T-helper 2 cell (primary cell): ENCODE data around the gene NUDT21.
A peak's percentile ranks its signal among the peaks of the same experiment; 100 is the strongest.
"Not testable (repeated sequence)": the region's sequence is repeated elsewhere in the genome, so short reads cannot be mapped to it uniquely, and the experiment has no call there.

Source experiments
- DNase-seq, 5 experiments: peaks; one replicate each; pipeline versions ENCODE4 v3.0.0 to v3.0.0-alpha.2; 2012 to 2022
- total RNA-seq, 2 donors: gene quantifications; one replicate each; lab custom pipeline; 2026; lab: John Stamatoyannopoulos, UW

Gene NUDT21
- 25.3 to 26.7 reads per million in 2 donors for total RNA-seq

DNA sequence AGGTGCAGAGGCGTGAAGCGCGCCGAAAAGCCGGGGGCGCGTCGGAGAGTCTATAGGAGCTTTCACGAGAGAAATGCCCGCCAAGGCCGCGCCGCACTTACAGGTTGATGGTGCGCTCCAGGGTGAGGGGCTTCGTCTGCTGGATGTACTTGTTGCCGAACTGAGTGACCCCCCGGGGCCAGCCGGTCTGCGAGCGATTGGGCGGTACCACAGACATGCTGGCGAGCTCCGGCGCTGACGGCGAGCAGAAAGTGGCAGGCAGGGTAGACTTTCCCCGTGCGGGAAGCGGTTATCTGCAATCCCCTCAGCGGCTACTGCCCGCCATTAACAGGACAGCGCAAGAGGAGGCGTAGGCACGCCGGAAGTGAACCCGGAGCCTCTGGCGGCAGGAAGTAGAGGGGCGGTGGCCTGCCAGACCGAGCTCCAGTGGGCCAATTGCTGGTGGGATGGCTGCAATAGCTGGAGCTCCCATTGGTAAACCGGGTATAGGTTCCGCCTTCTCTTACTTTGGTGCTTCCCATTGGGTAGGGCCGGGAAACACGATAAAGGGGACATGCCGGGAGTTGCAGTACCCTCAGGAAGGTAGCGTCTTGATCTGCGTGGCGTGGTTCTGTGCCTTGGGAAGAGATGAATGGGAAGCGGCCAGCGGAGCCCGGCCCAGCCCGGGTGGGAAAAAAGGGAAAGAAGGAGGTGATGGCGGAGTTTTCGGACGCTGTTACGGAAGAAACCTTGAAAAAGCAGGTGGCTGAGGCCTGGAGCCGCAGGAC is at the start of gene NUDT21, which contains the start of gene OGFOD1:
TSS of gene NUDT21 (minus strand) at position 347 of the 767 bp plus-strand sequence. CDS start at position 217, 130 bp downstream.
TSS of gene OGFOD1 (plus strand) at position 569 of the 767 bp plus-strand sequence. CDS start at position 628, 59 bp downstream.
- DNase-seq, result peak; percentile 76 to 99 (median 90)

GRCh38 chr16:56493815-56494214 is 42.7 kb upstream of the NUDT21 start:
- DNase-seq, result no peak

- DNase-seq, result no peak
Observed at GRCh38 chr16:56493126-56493525, 42.0 kb upstream of the NUDT21 start.

DNA sequence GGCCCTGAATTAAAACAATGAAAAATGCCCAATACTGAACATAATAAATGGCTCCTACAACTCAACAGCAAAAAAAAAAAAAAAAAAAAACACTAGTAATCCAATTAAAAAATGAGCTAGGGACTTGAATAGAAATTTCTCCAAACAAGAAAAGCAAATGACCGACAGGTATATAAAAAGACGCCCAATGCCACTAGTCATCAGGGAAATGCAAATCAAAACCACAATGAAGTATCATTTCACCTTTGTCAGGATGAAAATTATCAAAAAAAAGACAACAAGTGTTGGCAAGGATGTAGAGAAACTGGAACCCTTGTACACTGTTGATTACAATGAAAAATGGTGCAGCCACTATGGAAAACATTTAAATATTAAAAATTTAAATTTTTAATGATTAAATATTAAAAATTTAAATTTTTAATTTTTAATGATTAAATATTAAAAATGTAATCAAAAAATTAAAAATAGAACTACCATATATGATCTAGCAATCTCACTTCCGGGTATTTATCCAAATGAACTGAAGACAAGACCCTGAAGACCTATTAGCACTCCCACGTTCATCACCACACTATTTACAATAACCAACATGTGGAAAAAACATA is 40.6 kb upstream of the NUDT21 start:
- DNase-seq, result no peak

DNA sequence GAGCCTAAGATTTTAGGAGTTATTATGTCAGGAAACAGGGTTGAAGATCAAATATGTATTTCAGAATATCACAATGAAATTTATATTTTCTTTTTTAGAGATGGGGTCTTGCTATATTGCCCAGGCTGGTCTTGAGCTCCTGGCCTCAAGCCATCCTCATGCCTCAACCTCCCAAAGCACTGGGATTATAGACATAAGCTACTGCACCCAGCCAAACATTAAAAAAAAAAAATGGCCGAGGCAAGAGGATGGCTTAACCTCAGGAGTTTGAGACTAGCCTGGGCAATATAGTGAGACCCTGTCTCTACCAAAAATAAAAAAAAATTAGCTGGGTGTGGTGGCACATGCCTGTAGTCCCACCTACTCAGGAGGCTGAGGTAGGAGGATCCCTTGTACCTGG is 37.7 kb upstream of the NUDT21 start:
- not testable (repeated sequence) for DNase-seq

DNA sequence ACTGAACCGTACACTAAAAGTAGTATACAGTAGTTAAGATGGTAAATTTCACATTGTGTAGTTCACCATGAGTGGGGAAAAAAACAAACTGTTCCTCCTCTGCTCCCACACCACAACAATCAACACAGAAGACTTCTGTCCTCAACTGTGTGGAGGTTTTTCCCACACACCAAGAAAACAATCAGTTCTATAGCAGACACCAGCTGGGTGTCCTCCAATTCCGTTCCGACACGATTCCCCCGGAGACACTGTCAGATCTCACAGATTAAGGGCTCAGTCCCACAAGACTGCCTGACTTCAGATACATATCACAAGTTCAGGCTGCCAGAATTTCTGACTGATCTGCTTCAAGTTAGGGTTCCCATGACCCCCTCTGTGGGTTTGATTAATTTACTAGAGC is 36.9 kb upstream of the NUDT21 start:
- no peak for DNase-seq

- no peak for DNase-seq
Observed at GRCh38 chr16:56483394-56483793, 32.3 kb upstream of the NUDT21 start.

GRCh38 chr16:56482683-56483236 is 31.6 kb upstream of the NUDT21 start:
- DNase-seq, result no peak

DNA sequence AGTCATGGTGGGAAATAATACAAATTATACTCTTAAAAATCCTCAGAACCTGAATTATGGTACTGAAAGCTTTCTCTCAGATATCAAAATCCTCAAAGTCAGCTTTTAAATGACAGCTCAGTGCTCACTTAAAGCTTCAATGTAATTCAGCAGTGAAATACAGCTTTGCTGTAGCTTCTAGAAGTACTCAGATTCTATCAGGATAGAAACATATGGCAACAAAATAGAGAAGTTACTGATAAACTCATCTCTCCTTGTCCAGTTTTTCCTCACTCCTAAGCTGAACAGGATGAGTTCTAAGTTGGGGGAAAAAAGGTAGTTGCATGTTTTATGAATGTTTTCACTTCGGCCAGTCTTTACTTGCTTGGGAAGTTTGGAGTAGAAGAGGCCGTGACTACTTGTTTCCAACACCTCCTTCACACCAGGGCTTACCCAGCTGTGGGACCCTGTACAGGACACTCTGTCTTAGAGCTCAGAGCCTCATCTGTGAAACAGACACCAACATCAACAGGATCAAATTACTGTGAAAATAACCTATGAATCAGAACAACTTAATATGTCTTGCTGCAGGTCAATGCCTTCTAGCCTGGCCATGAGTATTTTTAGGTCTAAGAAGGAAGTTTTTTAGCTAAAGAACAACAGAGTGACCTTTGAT is 30.5 kb upstream of the NUDT21 start:
- no peak for DNase-seq

DNA sequence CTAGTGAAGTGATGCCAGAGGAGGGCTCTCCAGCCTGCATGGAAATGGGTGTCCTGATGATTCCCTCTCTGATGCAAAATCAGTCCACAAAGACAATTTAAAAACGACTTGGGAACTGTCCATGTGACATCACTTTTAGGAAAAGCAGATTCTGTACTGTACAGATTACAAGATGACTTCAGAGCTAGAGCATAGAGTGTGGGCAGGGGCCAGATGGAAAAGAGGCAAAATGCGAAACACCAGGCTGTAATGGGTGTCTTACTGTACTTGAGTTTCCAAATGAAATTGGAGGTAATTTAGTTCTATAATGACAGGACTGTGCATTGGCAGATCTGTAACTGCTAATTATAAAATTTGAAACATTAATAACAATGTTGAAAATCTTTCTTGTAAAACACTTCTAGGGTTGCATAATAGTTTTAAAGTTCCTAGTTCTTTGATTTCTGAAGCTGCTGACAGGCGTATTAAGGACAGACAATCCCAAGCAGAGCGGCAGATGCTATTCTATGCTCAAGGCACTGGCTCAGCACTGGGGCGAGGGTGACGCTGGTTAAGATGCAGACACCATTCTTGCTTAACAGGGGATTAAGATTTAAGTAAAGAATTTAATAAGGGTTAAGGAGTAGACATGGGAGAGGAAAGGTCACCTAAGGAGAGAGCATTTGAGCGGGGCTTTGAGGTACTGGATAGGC is 29.8 kb upstream of the NUDT21 start:
- DNase-seq, result no peak

- DNase-seq, result no peak
Observed at GRCh38 chr16:56479469-56479868, 28.3 kb upstream of the NUDT21 start.

DNA sequence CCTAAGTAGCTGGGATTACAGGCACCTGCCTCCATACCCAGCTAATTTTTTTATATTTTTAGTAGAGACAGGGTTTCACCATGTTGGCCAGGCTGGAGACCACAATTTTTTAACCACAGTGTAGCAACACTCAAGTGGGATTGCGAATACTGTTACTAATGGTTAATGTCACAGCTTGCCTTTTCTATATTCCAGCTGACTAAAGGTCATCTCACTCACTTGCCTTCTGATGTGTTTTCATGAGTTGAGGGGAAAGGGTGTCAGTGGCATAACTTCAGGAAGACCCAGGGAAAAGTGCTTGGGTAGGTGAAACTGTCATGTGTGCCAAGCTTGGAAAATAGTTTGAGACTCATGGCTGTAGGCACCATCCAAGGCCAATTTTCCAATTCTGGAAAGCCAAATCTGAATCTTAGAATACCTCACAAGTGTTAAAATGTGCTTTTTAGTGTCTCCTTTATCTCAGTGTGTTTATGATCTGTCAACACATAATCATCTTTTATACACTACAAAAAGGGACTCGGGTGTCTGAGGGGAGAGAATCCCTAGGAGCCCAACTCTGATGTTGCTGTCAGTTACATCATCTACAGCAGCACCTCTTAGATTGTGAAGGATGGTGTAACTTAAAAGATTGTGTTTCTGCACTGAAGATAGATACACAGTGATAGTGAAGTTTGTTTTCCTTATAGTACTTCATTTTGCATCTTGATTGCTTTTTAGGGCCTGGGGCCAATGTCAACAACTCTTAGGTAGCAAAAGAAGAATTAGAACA is 27.3 kb upstream of the NUDT21 start:
- no peak for DNase-seq

DNA sequence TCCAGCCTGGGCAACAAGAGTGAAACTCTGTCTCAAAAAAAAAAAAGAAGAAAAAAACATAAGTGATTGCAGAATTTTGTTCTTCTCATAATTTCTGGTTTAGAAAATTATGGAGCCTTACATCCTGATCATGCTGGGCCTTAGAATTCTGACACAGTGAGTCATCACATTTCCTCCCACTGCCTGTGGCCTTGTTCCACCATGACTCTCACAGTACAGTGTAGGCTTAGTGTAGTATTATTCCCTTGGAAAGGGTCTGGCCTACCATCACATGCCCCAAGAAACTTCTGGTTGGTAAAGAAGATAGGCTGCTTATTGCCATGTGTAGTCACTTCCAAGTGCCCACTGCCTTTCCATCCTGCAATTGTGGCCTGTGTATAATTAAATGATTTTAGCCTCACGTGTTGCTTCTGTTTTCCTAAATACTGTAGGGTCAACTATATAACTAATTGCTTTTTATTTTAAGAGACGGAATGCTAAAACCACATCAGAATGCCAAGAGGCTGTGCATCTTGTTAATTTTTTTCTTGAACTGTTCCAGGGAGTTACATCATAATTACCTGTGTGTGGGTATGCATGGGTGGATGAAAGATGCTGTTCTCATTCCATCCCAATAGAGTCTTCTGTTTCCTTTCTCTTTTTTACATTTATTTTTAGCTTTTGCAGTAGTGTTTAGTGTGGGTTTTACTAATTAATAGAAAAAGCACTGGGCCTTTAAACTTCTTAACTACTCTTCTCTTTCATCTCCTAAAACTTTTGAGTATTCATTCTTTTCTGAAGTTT is 26.2 kb upstream of the NUDT21 start:
- DNase-seq, result no peak

GRCh38 chr16:56475201-56475600 is 24.1 kb upstream of the NUDT21 start:
- DNase-seq, result no peak

DNA sequence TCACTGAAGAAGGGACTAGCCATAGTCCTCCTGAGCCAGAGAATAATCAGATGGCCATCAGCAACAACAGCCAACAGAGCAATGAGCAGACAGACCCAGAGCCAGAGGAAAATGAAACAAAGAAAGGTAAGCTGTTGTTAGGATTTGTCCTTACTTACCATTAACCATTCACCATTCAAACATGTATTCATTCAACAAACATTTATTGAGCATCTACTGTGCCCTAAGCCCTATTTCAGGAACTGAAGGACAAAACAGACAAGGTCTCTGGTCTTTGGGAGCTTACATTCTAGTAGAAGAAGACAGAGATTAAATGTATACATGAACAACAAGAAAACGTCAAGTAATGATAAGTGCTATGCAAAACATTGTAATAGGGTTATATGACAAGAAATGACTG is 19.5 kb upstream of the NUDT21 start:
- DNase-seq, result no peak

DNA sequence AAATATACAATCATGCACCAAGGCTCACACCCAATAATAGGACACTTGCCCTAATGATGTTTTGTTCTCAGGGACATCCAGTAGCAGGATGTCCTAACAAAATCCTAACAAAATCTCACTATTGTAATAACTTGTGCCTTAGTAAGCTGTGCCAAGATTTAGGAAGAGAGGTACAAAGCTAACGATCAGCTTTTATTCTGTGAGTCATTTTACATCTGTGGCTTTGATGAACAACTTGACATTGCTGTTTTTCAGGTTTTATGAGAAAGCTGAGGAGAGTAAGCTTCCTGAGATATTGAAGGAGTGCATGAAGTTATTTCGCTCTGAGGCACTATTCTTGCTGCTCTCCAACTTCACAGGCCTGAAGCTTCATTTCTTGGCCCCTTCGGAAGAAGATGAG is 19.1 kb upstream of the NUDT21 start:
- DNase-seq, result no peak

- DNase-seq, result no peak
Observed at GRCh38 chr16:56469748-56470147, 18.6 kb upstream of the NUDT21 start.

DNA sequence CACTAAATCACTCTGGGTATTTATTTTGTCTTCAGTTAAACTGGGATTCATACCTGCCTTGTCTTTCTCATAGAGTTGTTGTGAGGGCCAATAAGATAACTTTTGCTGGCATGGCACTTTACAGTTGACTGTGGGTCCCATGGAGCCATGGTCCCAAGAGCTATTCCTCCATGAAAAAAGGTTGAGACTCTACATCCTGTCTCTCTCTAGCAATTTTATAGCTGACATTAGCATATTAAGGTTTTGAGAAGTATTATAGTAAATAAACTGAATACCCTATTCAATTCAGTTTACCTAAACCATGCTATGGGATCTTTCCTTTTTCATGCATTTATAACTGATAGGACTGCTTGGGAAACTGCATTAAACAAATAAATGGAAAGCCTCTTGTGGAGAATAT is 17.7 kb upstream of the NUDT21 start:
- DNase-seq, result no peak

GRCh38 chr16:56466344-56466743 is 15.2 kb upstream of the NUDT21 start:
- no peak for DNase-seq

- DNase-seq, result no peak
Observed at GRCh38 chr16:56463153-56463552, 12.0 kb upstream of the NUDT21 start.
